Karpas-422 (cell line): ENCODE measurements around the gene SCRN2. TPM values are rescaled to one million over a fixed set of nuclear protein-coding genes. Genes with fewer than 3 reads are reported as not detected.

ENCODE experiments used
- DNase-seq: peaks from one replicate; pipeline ENCODE4 v3.0.0-alpha.2; 2015
- H2AFZ ChIP-seq: fragments of 200-600 bp; sonication (generic); 2 replicates; pipeline ENCODE4 v1.6.1; 2014; ENCODE audit warnings: antibody characterized with exemption, low read length, mixed read lengths
- H3K27ac ChIP-seq: fragments of 200-600 bp; sonication (generic); 2 replicates; pipeline ENCODE4 v1.5.1; 2014; ENCODE audit warnings: mild to moderate bottlenecking, low read length, moderate library complexity
- H3K27me3 ChIP-seq: fragments of 200-600 bp; sonication (generic); 2 replicates; pipeline ENCODE4 v1.6.1; 2014; ENCODE audit warnings: low read length, mixed read lengths
- H3K36me3 ChIP-seq: fragments of 200-600 bp; sonication (generic); 2 replicates; pipeline ENCODE4 v1.6.1; 2014; ENCODE audit warnings: low read length, mixed read lengths; ENCODE audit not compliant: insufficient read depth
- H3K4me1 ChIP-seq: fragments of 200-600 bp; sonication (generic); 2 replicates; pipeline ENCODE4 v1.6.1; 2014; ENCODE audit warnings: mild to moderate bottlenecking, low read length, mixed read lengths
- H3K4me2 ChIP-seq: fragments of 200-600 bp; sonication (generic); 2 replicates; pipeline ENCODE4 v1.6.1; 2014; ENCODE audit warnings: low read length, low read depth, mild to moderate bottlenecking; ENCODE audit not compliant: poor library complexity, severe bottlenecking
- H3K4me3 ChIP-seq: fragments of 200-600 bp; sonication (generic); 2 replicates; pipeline ENCODE4 v1.5.1; 2014; ENCODE audit warnings: mild to moderate bottlenecking, antibody characterized with exemption, low read length, mixed read lengths
- H3K79me2 ChIP-seq: fragments of 200-600 bp; sonication (generic); 2 replicates; pipeline ENCODE4 v1.6.1; 2014; ENCODE audit warnings: mild to moderate bottlenecking, low read length, mixed read lengths
- H3K9ac ChIP-seq: fragments of 200-600 bp; sonication (generic); 2 replicates; pipeline ENCODE4 v1.6.0; 2014; ENCODE audit warnings: low read length
- H3K9me2 ChIP-seq: fragments of 200-600 bp; sonication (generic), shearing (Covaris generic); replicated peaks from 2 replicates; pipeline ENCODE4 v1.6.0; 2014; ENCODE audit warnings: mild to moderate bottlenecking, low read length, moderate library complexity; ENCODE audit not compliant: insufficient read depth
- H3K9me3 ChIP-seq: fragments of 300-700, 200-600 bp; sonication (generic); 2 replicates; pipeline ENCODE4 v1.6.1; 2014; ENCODE audit warnings: low read length, mixed read lengths
- H4K20me1 ChIP-seq: fragments of 200-600 bp; sonication (generic); 2 replicates; pipeline ENCODE4 v1.6.1; 2014; ENCODE audit warnings: mild to moderate bottlenecking, antibody characterized with exemption, low read length, low read depth; ENCODE audit not compliant: insufficient read depth
- total RNA-seq: library from RNA; depleted of rRNA; stranded (reverse); fragments of >200 nt; shearing (Covaris generic); gene quantifications from 2 replicates; pipeline ENCODE4 v1.2.3, GENCODE V29; 2014; ENCODE audit warnings: low replicate concordance

Gene SCRN2
- total RNA-seq, 1 experiment from 2014 or later = 37.7 TPM

DNA sequence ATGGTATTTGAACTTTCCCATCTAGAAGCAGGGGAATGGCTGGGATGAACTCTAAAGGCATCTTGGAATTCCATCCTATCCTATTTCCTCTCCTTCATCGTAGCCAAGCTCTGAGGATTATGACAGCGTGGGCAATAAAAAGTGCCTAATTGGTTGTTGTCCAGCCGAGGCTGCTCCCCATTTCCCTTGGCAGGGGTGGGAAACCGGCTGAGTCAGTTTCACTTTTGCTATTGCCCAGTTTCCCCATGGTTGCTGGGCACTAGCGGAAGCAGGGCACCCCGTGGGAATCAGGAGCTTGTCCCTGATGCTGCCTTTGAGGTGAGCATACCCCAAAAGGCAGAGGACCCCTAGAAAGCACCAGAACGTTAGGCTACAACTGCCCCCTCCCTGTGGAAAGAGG lies 41.2 kb upstream of the SCRN2 start:
- H3K27me3 ChIP-seq = no peaks in the 10 kb centered on the region
- H2AFZ ChIP-seq = no peak overlapping the region

DNA sequence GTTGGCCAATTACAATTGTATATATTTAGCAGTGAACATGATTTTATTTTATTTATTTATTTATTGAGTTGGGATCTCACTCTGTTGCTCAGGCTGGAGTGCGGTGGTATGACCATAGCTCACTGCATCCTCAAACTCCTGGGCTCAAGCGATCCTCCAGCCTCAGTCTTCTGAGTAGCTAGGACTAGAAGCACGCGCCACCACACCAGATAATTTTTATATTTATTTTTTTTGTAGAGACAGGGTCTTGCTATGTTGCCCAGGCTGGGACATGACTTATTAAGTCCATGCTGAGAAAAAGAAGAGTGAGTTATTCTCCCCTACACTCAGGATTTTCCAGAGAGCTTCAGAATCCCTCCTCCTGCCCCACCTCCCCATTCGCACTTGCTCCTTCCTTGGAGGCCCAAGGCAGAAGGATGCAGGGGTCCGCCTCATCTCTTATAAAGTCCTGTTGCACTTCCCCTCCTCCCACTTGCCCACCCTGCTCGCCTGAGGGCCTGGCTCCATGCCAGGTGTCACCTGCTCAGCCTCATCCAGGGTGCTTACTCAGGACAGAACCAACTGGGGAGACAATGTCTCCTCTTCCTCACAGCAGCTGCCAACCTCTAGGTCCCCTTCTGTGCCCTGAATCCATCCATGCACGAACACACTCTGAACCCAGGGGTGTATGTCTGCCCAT lies 38.8 kb upstream of the SCRN2 start:
- no peaks in the 10 kb centered on the region for H3K9me3 ChIP-seq
- no peaks in the 10 kb centered on the region for H3K79me2 ChIP-seq
- H3K36me3 ChIP-seq = no peaks in the 10 kb centered on the region
- no peak overlapping the region for H3K27ac ChIP-seq
- no peak overlapping the region for H3K4me3 ChIP-seq
- no peak overlapping the region for H3K4me2 ChIP-seq
- DNase-seq = no peak
- no peak overlapping the region for H3K9ac ChIP-seq
- no peak overlapping the region for H2AFZ ChIP-seq
- H3K4me1 ChIP-seq = peaks cover 9% of the 10 kb centered on the region
- no peaks in the 10 kb centered on the region for H3K27me3 ChIP-seq
- no peaks in the 10 kb centered on the region for H3K9me2 ChIP-seq
- H4K20me1 ChIP-seq = no peaks in the 10 kb centered on the region

More for the DNA sequence above, 41.2 kb upstream of the SCRN2 start:
- Histone ChIP-seq H4K20me1 (no peaks in the 10 kb centered on the region), H3K4me2 (no peak overlapping the region), H3K9ac (no peak overlapping the region), H3K36me3 (no peaks in the 10 kb centered on the region), H3K4me1 (no peaks in the 10 kb centered on the region), H3K27ac (no peak overlapping the region), H3K79me2 (no peaks in the 10 kb centered on the region), H3K9me2 (no peaks in the 10 kb centered on the region), H3K9me3 (no peaks in the 10 kb centered on the region), H3K4me3 (no peak overlapping the region)
- DNase-seq = no peak

DNA sequence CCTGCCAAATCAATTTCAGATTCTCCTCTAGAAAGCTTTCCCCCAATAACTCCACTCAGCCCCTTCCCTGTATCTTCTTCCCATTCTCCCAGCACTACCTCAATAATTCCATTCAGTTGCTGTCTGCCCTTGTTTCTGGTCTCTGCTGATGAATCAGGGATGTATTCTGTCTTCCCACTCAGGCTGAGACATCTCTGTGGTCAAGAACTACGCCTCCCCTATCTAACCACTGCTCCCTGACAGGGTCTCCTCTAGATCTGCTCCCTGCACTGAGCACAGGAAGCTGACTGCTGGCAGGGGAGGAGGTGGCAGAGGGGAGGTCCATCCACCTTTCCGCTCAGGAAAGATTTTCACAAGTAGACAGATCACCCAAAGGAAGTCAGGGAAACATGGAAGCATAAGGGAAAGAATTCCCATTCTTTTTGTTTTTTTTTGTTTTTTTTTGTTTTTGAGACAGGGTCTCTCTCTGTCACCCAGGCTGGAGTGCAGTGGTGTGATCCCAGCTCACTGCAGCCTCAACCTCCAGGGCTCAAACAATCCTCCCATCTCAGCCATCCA lies 38.0 kb upstream of the SCRN2 start:
- no peak overlapping the region for H2AFZ ChIP-seq
- H3K9me3 ChIP-seq = no peaks in the 10 kb centered on the region
- DNase-seq = no peak
- no peaks in the 10 kb centered on the region for H4K20me1 ChIP-seq
- no peak overlapping the region for H3K4me3 ChIP-seq
- no peaks in the 10 kb centered on the region for H3K36me3 ChIP-seq
- H3K79me2 ChIP-seq = no peaks in the 10 kb centered on the region
- no peaks in the 10 kb centered on the region for H3K27me3 ChIP-seq
- H3K4me1 ChIP-seq = peaks cover 14% of the 10 kb centered on the region
- H3K4me2 ChIP-seq = no peak overlapping the region
- H3K9me2 ChIP-seq = no peaks in the 10 kb centered on the region
- no peak overlapping the region for H3K9ac ChIP-seq
- H3K27ac ChIP-seq = no peak overlapping the region

DNA sequence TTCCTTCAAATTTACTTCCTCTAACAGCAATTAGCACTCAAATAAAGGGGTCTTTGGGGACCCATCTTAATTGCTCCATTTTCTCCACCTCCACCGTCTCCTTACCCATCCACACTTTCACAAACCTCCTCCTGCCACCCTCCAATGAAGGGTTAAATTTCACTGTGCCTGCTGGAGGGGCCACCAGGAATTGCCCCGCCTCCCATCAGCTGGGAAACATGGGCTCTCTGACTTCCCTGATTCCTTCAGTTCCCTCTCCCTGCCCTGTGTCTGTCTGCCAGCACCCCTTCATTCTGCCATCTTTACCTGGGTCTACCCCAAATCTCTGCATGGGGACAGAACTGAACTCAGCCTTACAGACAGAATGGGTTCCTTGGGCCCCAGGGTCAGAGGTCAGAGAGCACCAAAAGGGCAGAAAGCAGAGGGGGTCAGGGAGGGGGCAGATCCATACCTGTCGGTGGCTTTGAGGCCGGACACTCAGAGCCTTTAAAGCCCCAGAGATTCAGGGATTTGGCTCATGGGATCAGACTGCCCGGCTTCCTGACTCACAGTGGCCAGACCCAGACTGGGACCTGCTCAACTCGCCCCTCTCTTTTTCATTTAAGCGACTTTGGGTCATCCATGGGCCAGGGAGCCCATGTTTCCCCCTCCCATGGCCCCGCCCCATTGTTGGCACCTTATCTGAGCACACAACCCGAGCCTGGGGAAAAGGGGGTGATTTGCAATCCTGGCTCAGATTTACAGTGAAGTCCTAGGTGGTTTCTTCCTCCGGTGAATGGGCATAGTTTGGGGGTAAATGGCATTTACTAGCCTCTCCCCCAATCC lies 37.3 kb upstream of the SCRN2 start:
- H3K9ac ChIP-seq = no peak overlapping the region
- peaks cover 14% of the 10 kb centered on the region for H3K4me1 ChIP-seq
- no peaks in the 10 kb centered on the region for H3K9me3 ChIP-seq
- H4K20me1 ChIP-seq = no peaks in the 10 kb centered on the region
- no peak for DNase-seq
- H2AFZ ChIP-seq = no peak overlapping the region
- H3K79me2 ChIP-seq = no peaks in the 10 kb centered on the region
- H3K36me3 ChIP-seq = no peaks in the 10 kb centered on the region
- no peaks in the 10 kb centered on the region for H3K27me3 ChIP-seq
- H3K4me3 ChIP-seq = no peak overlapping the region
- no peaks in the 10 kb centered on the region for H3K9me2 ChIP-seq
- no peak overlapping the region for H3K4me2 ChIP-seq
- no peak overlapping the region for H3K27ac ChIP-seq

GRCh38 chr17:47877368-47878034 lies 36.4 kb upstream of the SCRN2 start:
- H3K36me3 ChIP-seq = no peaks in the 10 kb centered on the region
- H3K9me3 ChIP-seq = no peaks in the 10 kb centered on the region
- H3K4me1 ChIP-seq = peaks cover 14% of the 10 kb centered on the region
- H3K79me2 ChIP-seq = no peaks in the 10 kb centered on the region
- H3K9ac ChIP-seq = no peak overlapping the region
- H2AFZ ChIP-seq = no peak overlapping the region
- no peak for DNase-seq
- H3K27me3 ChIP-seq = no peaks in the 10 kb centered on the region
- no peaks in the 10 kb centered on the region for H3K9me2 ChIP-seq
- no peak overlapping the region for H3K4me3 ChIP-seq
- H4K20me1 ChIP-seq = no peaks in the 10 kb centered on the region
- H3K4me2 ChIP-seq = no peak overlapping the region
- H3K27ac ChIP-seq = no peak overlapping the region

- DNase-seq = no peak
- H2AFZ ChIP-seq = no peak overlapping the region
- no peaks in the 10 kb centered on the region for H3K79me2 ChIP-seq
- peak overlapping the region; percentile 4 for H3K4me2 ChIP-seq
- no peak overlapping the region for H3K27ac ChIP-seq
- H3K9me3 ChIP-seq = no peaks in the 10 kb centered on the region
- peaks cover 14% of the 10 kb centered on the region for H3K4me1 ChIP-seq
- no peak overlapping the region for H3K4me3 ChIP-seq
- no peaks in the 10 kb centered on the region for H4K20me1 ChIP-seq
- no peaks in the 10 kb centered on the region for H3K36me3 ChIP-seq
- H3K27me3 ChIP-seq = no peaks in the 10 kb centered on the region
- H3K9me2 ChIP-seq = no peaks in the 10 kb centered on the region
- H3K9ac ChIP-seq = no peak overlapping the region
Observed at GRCh38 chr17:47875011-47875985, 34.2 kb upstream of the SCRN2 start.

DNA sequence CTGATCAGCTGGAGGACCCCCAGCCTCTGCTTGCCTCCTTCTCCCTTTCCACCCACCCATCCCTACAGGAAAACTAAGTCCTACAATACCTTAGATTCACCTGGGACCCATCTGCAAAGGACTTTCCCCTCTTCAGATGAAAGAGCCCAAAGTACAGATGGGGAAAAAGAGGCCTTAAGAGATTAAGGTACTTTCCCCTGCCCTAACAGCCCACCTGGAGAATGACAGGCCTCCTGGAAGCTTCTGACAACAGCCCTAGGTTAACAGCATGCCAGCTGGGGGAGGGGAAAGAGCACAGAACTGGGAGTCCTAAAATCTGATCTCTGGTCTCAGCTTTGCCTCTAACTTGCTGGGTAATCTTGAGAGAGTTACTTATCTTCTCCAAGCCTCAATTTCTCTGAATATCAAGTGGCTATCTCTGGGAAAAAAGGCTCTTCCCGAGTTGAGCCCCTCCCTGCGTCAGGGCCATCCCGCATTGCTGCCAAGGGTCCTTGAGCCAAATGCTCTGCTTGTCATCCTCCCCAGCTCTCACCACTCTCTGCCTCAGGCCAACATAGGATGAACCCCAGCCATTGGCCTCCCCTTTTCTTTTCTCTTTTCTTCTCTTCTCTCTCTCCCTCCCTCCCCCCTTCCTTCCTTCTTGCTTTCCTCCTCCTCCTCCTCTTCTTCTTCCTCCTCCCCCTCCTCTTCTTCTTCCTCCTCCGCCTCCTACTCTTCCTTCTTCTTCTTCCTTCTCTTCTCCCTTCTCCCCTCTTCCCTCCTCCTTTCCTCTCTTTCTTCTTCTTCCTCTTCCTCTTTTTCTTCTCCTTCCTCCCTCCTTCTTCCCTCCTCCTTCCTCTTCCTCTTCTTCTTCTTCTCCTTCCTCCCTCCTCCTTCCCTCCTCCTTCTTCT lies 32.4 kb upstream of the SCRN2 start:
- Histone ChIP-seq H3K36me3 (no peaks in the 10 kb centered on the region), H3K9me3 (no peaks in the 10 kb centered on the region)

More for the DNA sequence above, 32.4 kb upstream of the SCRN2 start:
- no peak overlapping the region for H3K4me2 ChIP-seq
- no peak for DNase-seq
- H3K9me2 ChIP-seq = no peaks in the 10 kb centered on the region
- no peak overlapping the region for H2AFZ ChIP-seq
- H3K9ac ChIP-seq = no peak overlapping the region
- no peaks in the 10 kb centered on the region for H4K20me1 ChIP-seq
- no peak overlapping the region for H3K27ac ChIP-seq
- no peaks in the 10 kb centered on the region for H3K27me3 ChIP-seq
- no peak overlapping the region for H3K4me3 ChIP-seq
- no peaks in the 10 kb centered on the region for H3K79me2 ChIP-seq
- H3K4me1 ChIP-seq = peaks cover 14% of the 10 kb centered on the region
